ENCODE results near the gene STAT5A. TPM values are rescaled to one million over a fixed set of nuclear protein-coding genes. Genes with fewer than 3 reads are reported as not detected.
A peak's percentile ranks its signal among the peaks of the same experiment; 100 is the strongest.
"Not testable (repeated sequence)": the region's sequence is repeated elsewhere in the genome, so short reads cannot be mapped to it uniquely, and the experiment has no call there.

STAT5A gene
- 10 to 100 TPM; 65.5 to 69.8 TPM for total RNA-seq

DNA sequence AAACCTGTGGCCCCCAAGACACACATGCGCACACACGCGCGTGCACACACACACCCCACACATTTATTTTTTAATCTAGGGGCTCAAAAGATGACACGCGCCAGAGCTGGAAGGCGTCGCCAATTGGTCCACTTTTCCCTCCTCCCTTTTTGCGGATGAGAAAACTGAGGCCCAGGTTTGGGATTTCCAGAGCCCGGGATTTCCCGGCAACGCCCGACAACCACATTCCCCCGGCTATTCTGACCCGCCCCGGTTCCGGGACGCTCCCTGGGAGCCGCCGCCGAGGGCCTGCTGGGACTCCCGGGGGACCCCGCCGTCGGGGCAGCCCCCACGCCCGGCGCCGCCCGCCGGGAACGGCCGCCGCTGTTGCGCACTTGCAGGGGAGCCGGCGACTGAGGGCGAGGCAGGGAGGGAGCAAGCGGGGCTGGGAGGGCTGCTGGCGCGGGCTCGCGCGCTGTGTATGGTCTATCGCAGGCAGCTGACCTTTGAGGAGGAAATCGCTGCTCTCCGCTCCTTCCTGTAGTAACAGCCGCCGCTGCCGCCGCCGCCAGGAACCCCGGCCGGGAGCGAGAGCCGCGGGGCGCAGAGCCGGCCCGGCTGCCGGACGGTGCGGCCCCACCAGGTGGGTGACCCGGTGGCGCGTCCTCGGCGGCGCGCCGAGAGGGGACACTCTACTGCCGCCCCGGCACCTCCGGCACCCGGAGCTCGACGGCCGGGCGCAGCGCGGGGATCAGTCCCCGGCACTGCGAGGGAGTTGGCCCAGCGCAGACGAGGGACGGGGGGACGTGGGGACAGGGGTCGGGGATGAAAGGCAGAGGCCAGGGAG is at the start of gene STAT5A:
TSS of gene STAT5A (plus strand) at position 522 of the 826 bp plus-strand sequence. CDS start 914 bp downstream, outside the sequence.
- H3K27me3 ChIP-seq (replicated peaks; ENCODE audit: insufficient read depth), result no peaks in the 10 kb centered on the region
- H3K9me3 ChIP-seq, result no peaks in the 10 kb centered on the region
- peaks cover 3% of the 10 kb centered on the region for H3K36me3 ChIP-seq
- peak within 1 kb of the TSS; percentile 91 for H3K4me3 ChIP-seq
- TF ChIP-seq, protein P1, sequence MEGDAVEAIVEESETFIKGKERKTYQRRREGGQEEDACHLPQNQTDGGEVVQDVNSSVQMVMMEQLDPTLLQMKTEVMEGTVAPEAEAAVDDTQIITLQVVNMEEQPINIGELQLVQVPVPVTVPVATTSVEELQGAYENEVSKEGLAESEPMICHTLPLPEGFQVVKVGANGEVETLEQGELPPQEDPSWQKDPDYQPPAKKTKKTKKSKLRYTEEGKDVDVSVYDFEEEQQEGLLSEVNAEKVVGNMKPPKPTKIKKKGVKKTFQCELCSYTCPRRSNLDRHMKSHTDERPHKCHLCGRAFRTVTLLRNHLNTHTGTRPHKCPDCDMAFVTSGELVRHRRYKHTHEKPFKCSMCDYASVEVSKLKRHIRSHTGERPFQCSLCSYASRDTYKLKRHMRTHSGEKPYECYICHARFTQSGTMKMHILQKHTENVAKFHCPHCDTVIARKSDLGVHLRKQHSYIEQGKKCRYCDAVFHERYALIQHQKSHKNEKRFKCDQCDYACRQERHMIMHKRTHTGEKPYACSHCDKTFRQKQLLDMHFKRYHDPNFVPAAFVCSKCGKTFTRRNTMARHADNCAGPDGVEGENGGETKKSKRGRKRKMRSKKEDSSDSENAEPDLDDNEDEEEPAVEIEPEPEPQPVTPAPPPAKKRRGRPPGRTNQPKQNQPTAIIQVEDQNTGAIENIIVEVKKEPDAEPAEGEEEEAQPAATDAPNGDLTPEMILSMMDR (IDR thresholded peaks at IDR 0.05), result no peak
- H3K27ac ChIP-seq, result peak within 1 kb of the TSS; percentile 90 to 92
- DNase-seq (ENCODE audit: low spot score), result peak; percentile 61
- peak; percentile 81 for ATAC-seq (ENCODE audit: insufficient number of reproducible peaks, low FRiP score, low read depth)
- peaks cover 8 to 34% of the 10 kb centered on the region in 2 donors for H3K4me1 ChIP-seq (ENCODE audit: control insufficient read depth in 1 of 2, low read depth in 2 of 2)

DNA sequence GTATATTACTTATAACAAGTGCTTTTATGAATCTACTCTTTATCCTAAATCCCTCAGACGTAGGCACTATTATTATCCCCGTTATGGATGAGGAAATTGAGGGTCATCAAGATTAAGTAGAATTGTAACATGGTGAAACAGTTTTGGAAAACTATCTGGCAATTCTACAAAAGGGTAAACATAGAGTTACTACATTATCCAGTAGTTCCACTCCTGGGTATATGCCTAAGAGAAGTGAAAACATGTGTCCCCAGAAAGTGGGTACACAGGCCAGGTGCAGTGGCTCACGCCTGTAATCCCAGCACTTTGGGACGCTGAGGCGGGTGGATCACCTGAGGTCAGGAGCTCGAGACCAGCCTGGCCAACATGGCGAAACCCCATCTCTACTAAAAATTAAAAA is 48.7 kb upstream of the STAT5A start:
- not testable (repeated sequence) for ATAC-seq (ENCODE audit: insufficient number of reproducible peaks, low FRiP score, low read depth)

DNA sequence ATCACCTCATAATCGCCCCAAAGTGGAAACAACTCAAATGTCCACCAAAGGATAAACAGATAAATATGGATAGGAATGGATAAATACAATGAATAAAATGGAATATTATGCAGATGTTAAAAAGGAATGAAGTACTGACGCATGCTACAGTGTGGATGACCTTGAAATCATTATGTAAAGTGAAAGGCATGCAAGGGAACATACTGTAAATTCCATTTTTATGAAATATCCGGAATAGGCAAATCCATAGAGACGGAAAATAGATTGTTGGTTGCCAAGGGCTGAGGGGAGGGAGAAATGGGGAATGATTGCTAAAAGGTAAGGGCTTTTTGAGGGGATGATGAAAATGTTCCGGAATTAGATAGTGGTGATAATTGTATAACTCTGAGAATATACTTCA is 48.1 kb upstream of the STAT5A start:
- Histone ChIP-seq H3K27me3 (replicated peaks; ENCODE audit: insufficient read depth) (no peaks in the 10 kb centered on the region), H3K4me3 (no peak overlapping the region), H3K27ac (no peak overlapping the region), H3K4me1 (ENCODE audit: control insufficient read depth in 1 of 2, low read depth in 2 of 2) (no peaks in the 10 kb centered on the region), H3K36me3 (no peaks in the 10 kb centered on the region), H3K9me3 (no peaks in the 10 kb centered on the region)
- DNase-seq (ENCODE audit: low spot score) (no peak), ATAC-seq (ENCODE audit: insufficient number of reproducible peaks, low FRiP score, low read depth) (no peak)
- TF ChIP-seq, protein P1 (IDR thresholded peaks at IDR 0.05), result no peak

More for the DNA sequence above, 48.7 kb upstream of the STAT5A start:
- H3K36me3 ChIP-seq; H3K27me3 ChIP-seq (replicated peaks; ENCODE audit: insufficient read depth); H3K4me3 ChIP-seq; H3K27ac ChIP-seq; H3K9me3 ChIP-seq; DNase-seq (ENCODE audit: low spot score); H3K4me1 ChIP-seq (ENCODE audit: control insufficient read depth in 1 of 2, low read depth in 2 of 2): not testable (repeated sequence)

GRCh38 chr17:42240863-42241262 is 47.4 kb upstream of the STAT5A start:
- H3K27me3 ChIP-seq (replicated peaks; ENCODE audit: insufficient read depth); H3K4me1 ChIP-seq (ENCODE audit: control insufficient read depth in 1 of 2, low read depth in 2 of 2); DNase-seq (ENCODE audit: low spot score); ATAC-seq (ENCODE audit: insufficient number of reproducible peaks, low FRiP score, low read depth); H3K27ac ChIP-seq; H3K4me3 ChIP-seq; H3K9me3 ChIP-seq; H3K36me3 ChIP-seq: not testable (repeated sequence)

- Histone ChIP-seq H3K27me3 (replicated peaks; ENCODE audit: insufficient read depth) (no peaks in the 10 kb centered on the region), H3K27ac (no peak overlapping the region), H3K4me1 (ENCODE audit: control insufficient read depth in 1 of 2, low read depth in 2 of 2) (no peaks in the 10 kb centered on the region), H3K4me3 (no peak overlapping the region), H3K9me3 (no peaks in the 10 kb centered on the region), H3K36me3 (no peaks in the 10 kb centered on the region)
- TF ChIP-seq, protein P1 (IDR thresholded peaks at IDR 0.05), result no peak
- ATAC-seq (ENCODE audit: insufficient number of reproducible peaks, low FRiP score, low read depth) (no peak), DNase-seq (ENCODE audit: low spot score) (no peak)
Measured at GRCh38 chr17:42241871-42242270, 46.4 kb upstream of the STAT5A start.

- ATAC-seq (ENCODE audit: insufficient number of reproducible peaks, low FRiP score, low read depth), result no peak
- Histone ChIP-seq H3K4me3 (no peak overlapping the region), H3K9me3 (no peaks in the 10 kb centered on the region), H3K27me3 (replicated peaks; ENCODE audit: insufficient read depth) (no peaks in the 10 kb centered on the region), H3K4me1 (ENCODE audit: control insufficient read depth in 1 of 2, low read depth in 2 of 2) (peaks cover 0 to 8% of the 10 kb centered on the region in 2 donors), H3K36me3 (no peaks in the 10 kb centered on the region), H3K27ac (no peak overlapping the region)
- DNase-seq (ENCODE audit: low spot score), result no peak
- TF ChIP-seq, protein P1 (IDR thresholded peaks at IDR 0.05), result no peak
Measured at GRCh38 chr17:42243493-42243982, 44.8 kb upstream of the STAT5A start.

DNA sequence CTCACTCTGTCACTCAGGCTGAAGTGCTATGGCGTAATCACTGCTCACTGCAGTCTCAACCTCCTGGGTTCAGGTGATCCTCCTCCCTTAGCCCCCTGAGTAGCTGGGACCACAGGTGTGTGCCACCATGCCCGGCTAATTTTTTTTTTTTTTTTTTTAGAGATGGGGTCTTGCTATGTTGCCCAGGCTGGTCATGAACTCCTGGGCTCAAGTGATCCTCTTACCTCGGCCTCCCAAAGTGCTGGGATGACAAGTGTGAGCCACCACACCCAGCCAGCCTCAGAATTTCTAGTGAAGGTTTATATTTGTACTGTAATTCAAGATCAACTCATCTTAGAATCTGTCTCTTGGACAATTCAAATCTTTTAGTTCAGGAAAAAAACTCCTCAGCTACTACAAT is 44.2 kb upstream of the STAT5A start:
- DNase-seq (ENCODE audit: low spot score); H3K4me3 ChIP-seq; ATAC-seq (ENCODE audit: insufficient number of reproducible peaks, low FRiP score, low read depth); H3K9me3 ChIP-seq; H3K27ac ChIP-seq; H3K27me3 ChIP-seq (replicated peaks; ENCODE audit: insufficient read depth); H3K36me3 ChIP-seq: not testable (repeated sequence)
- peaks cover 2 to 12% of the 10 kb centered on the region in 2 donors for H3K4me1 ChIP-seq (ENCODE audit: control insufficient read depth in 1 of 2, low read depth in 2 of 2)

- H3K9me3 ChIP-seq; H3K27me3 ChIP-seq (replicated peaks; ENCODE audit: insufficient read depth); H3K4me3 ChIP-seq; DNase-seq (ENCODE audit: low spot score); H3K27ac ChIP-seq; H3K36me3 ChIP-seq; ATAC-seq (ENCODE audit: insufficient number of reproducible peaks, low FRiP score, low read depth): not testable (repeated sequence)
- peaks cover 7 to 19% of the 10 kb centered on the region in 2 donors for H3K4me1 ChIP-seq (ENCODE audit: control insufficient read depth in 1 of 2, low read depth in 2 of 2)
Measured at GRCh38 chr17:42245183-42245582, 43.1 kb upstream of the STAT5A start.

Measured in thoracic aorta (tissue), 2 donors.